ENCODE measurements around the gene C2orf69. TPM values are rescaled to one million over a fixed set of nuclear protein-coding genes. Genes with fewer than 3 reads are reported as not detected.

C2orf69 gene
- total RNA-seq, 1 experiment from 2014 or later = 29.9 TPM

DNA sequence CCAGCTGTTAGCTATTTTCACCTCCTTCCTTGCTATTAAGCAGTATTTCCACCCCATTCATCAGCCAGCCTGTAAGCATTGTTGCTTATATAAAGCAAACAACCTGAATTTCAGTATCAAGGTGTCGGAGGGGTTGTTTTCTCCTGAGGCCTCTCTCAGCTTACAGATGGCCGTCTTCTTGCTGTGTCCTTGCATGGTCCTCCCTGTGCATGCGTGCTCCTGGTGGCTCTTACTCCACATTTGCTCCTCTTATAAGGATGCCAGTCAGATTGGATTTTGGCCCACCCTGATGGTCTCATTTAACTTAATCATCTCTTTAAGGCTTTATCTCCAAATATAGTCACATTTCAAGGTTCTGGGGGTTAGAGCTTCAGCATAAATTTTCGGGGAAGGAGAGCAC lies 46.9 kb downstream of the C2orf69 start:
- ATAC-seq (no peak), DNase-seq (ENCODE audit: low spot score) (no peak)
- Mint-ChIP-seq H3K4me1 (peaks cover 28% of the 10 kb centered on the region), H3K4me3 (peak overlapping the region; percentile 55; the same call in 1 of the 2 replicates), H3K27me3 (ENCODE audit: low read depth) (no peaks in the 10 kb centered on the region), H3K36me3 (peaks cover 39% of the 10 kb centered on the region), H3K27ac (no peak overlapping the region), H3K9me3 (no peaks in the 10 kb centered on the region)
- ChIA-PET CTCF (no interaction called here), POLR2A (no interaction called here)
- TF ChIP-seq ZBTB21 (CRISPR knock-in tag; IDR thresholded peaks at IDR 0.05; ENCODE audit: borderline replicate concordance) (no peak), CDX4 (CRISPR knock-in tag; IDR thresholded peaks at IDR 0.05; ENCODE audit: borderline replicate concordance) (no peak), TP53 (CRISPR knock-in tag; IDR thresholded peaks at IDR 0.05) (no peak), USF1 (CRISPR knock-in tag; IDR thresholded peaks at IDR 0.05) (no peak), SMAD3 (CRISPR knock-in tag; IDR thresholded peaks at IDR 0.05; ENCODE audit: borderline replicate concordance) (no peak), CBFB (CRISPR knock-in tag; IDR thresholded peaks at IDR 0.05; ENCODE audit: low read depth) (no peak), ZNF121 (CRISPR knock-in tag; IDR thresholded peaks at IDR 0.05) (no peak), ZNF317 (CRISPR knock-in tag; IDR thresholded peaks at IDR 0.05; ENCODE audit: borderline replicate concordance, low read depth) (no peak), PRDM15 (CRISPR knock-in tag; IDR thresholded peaks at IDR 0.05) (no peak), NFATC4 (CRISPR knock-in tag; IDR thresholded peaks at IDR 0.05) (no peak), EMX1 (CRISPR knock-in tag; IDR thresholded peaks at IDR 0.05) (no peak), ZNF671 (CRISPR knock-in tag; IDR thresholded peaks at IDR 0.05) (no peak), ZNF416 (CRISPR knock-in tag; IDR thresholded peaks at IDR 0.05) (no peak), ZNF219 (CRISPR knock-in tag; IDR thresholded peaks at IDR 0.05; ENCODE audit: borderline replicate concordance) (no peak)
- TF ChIP-seq, protein P1, sequence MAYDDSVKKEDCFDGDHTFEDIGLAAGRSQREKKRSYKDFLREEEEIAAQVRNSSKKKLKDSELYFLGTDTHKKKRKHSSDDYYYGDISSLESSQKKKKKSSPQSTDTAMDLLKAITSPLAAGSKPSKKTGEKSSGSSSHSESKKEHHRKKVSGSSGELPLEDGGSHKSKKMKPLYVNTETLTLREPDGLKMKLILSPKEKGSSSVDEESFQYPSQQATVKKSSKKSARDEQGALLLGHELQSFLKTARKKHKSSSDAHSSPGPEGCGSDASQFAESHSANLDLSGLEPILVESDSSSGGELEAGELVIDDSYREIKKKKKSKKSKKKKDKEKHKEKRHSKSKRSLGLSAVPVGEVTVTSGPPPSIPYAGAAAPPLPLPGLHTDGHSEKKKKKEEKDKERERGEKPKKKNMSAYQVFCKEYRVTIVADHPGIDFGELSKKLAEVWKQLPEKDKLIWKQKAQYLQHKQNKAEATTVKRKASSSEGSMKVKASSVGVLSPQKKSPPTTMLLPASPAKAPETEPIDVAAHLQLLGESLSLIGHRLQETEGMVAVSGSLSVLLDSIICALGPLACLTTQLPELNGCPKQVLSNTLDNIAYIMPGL (CRISPR knock-in tag; IDR thresholded peaks at IDR 0.05) = no peak
- TF ChIP-seq, protein P2, sequence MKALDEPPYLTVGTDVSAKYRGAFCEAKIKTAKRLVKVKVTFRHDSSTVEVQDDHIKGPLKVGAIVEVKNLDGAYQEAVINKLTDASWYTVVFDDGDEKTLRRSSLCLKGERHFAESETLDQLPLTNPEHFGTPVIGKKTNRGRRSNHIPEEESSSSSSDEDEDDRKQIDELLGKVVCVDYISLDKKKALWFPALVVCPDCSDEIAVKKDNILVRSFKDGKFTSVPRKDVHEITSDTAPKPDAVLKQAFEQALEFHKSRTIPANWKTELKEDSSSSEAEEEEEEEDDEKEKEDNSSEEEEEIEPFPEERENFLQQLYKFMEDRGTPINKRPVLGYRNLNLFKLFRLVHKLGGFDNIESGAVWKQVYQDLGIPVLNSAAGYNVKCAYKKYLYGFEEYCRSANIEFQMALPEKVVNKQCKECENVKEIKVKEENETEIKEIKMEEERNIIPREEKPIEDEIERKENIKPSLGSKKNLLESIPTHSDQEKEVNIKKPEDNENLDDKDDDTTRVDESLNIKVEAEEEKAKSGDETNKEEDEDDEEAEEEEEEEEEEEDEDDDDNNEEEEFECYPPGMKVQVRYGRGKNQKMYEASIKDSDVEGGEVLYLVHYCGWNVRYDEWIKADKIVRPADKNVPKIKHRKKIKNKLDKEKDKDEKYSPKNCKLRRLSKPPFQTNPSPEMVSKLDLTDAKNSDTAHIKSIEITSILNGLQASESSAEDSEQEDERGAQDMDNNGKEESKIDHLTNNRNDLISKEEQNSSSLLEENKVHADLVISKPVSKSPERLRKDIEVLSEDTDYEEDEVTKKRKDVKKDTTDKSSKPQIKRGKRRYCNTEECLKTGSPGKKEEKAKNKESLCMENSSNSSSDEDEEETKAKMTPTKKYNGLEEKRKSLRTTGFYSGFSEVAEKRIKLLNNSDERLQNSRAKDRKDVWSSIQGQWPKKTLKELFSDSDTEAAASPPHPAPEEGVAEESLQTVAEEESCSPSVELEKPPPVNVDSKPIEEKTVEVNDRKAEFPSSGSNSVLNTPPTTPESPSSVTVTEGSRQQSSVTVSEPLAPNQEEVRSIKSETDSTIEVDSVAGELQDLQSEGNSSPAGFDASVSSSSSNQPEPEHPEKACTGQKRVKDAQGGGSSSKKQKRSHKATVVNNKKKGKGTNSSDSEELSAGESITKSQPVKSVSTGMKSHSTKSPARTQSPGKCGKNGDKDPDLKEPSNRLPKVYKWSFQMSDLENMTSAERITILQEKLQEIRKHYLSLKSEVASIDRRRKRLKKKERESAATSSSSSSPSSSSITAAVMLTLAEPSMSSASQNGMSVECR (CRISPR knock-in tag; IDR thresholded peaks at IDR 0.05; ENCODE audit: borderline replicate concordance) = no peak

Measured in WTC11 (cell line).